ENCODE data around the gene PRKCD. TPM values are rescaled to one million over a fixed set of nuclear protein-coding genes. Genes with fewer than 3 reads are reported as not detected.

PRKCD gene
- total and polyA plus RNA-seq, 2 donors (not counting 1 experiment from before 2014, with no cell fraction given), result 46.7 to 68.8 TPM

GRCh38 chr3:53140847-53141845, 19.9 kb upstream of the PRKCD start:
- no peak overlapping the region for H3K4me2 ChIP-seq (replicated peaks; ENCODE audit: low read depth, low read length, poor library complexity, severe bottlenecking)
- H3K4me3 ChIP-seq (ENCODE audit: control extremely low read depth in 1 of 5, extremely low read depth in 1 of 5, insufficient read depth in 1 of 5, low read depth in 2 of 5, low read length in 4 of 5), result no peak overlapping the region
- DNase-seq, result no peak
- H3K4me1 Mint-ChIP-seq, result no peaks in the 10 kb centered on the region
- no peaks in the 10 kb centered on the region for H3K9me3 ChIP-seq (ENCODE audit: control extremely low read depth in 1 of 3, control insufficient read depth in 2 of 3, insufficient read depth in 1 of 3, low read length in 2 of 3)
- ATAC-seq (ENCODE audit: low read depth), result no peak
- H3K4me3 Mint-ChIP-seq, result no peak overlapping the region
- H3K36me3 ChIP-seq (replicated peaks in 1 of 2; ENCODE audit: control extremely low read depth in 1 of 2, control insufficient read depth in 1 of 2, extremely low read depth in 1 of 2, insufficient read depth in 2 of 2, low read length in 1 of 2), result no peaks in the 10 kb centered on the region
- no peak overlapping the region for H3K9ac ChIP-seq (ENCODE audit: low read length)
- H3K27ac Mint-ChIP-seq, result no peak overlapping the region
- H3K4me1 ChIP-seq (ENCODE audit: control insufficient read depth in 2 of 2, insufficient read depth in 2 of 2, low read length in 2 of 2), result no peaks in the 10 kb centered on the region
- POLR2A ChIA-PET, result interaction anchor here (0.6 kb wide), 1 partner anchor 14 kb away, joined by 5 read pairs; no protein-coding TSS in a partner anchor
- no peak overlapping the region for H2AFZ ChIP-seq (ENCODE audit: insufficient read depth, low read depth, low read length, poor library complexity, severe bottlenecking)
- CTCF ChIA-PET, result interaction anchor here (0.9 to 4.7 kb wide), 3 partner anchors 8 to 55 kb away, joined by 3 to 20 read pairs (median 7); no protein-coding TSS in a partner anchor
- no peak overlapping the region for H3K27ac ChIP-seq (ENCODE audit: low read length in 2 of 2)
- H4K20me1 ChIP-seq (ENCODE audit: control insufficient read depth, insufficient read depth, low read length, poor library complexity, severe bottlenecking), result no peaks in the 10 kb centered on the region
- intact Hi-C loops (cut with micrococcal nuclease), result no loop called here
- no peak for TF ChIP-seq CTCF (IDR thresholded peaks at IDR 0.05)
- no peak for TF ChIP-seq EZH2 (IDR thresholded peaks at IDR 0.05; ENCODE audit: borderline replicate concordance, insufficient read depth, low read depth, low read length, poor library complexity, severe bottlenecking)
- H3K27me3 Mint-ChIP-seq, result no peaks in the 10 kb centered on the region
- no peaks in the 10 kb centered on the region for H3K9me3 Mint-ChIP-seq (ENCODE audit: insufficient read depth)
- WGBS (ENCODE audit: insufficient coverage), result 100% methylated on average over 4 of the region's 6 CpGs
- H3K27me3 ChIP-seq (replicated peaks in 1 of 4; ENCODE audit: control extremely low read depth in 1 of 4, control insufficient read depth in 3 of 4, insufficient read depth in 4 of 4, low read length in 3 of 4), result no peaks in the 10 kb centered on the region
- no peaks in the 10 kb centered on the region for H3K79me2 ChIP-seq (ENCODE audit: control insufficient read depth, insufficient read depth, low read length)

- DNase-seq, result no peak
- Mint-ChIP-seq H3K4me3 (no peak overlapping the region), H3K4me1 (no peaks in the 10 kb centered on the region), H3K9me3 (ENCODE audit: insufficient read depth) (no peaks in the 10 kb centered on the region), H3K27me3 (no peaks in the 10 kb centered on the region), H3K27ac (no peak overlapping the region)
- H2AFZ ChIP-seq (ENCODE audit: insufficient read depth, low read depth, low read length, poor library complexity, severe bottlenecking), result no peak overlapping the region
- POLR2A ChIA-PET, result no interaction called here
- no peak overlapping the region for H3K4me2 ChIP-seq (replicated peaks; ENCODE audit: low read depth, low read length, poor library complexity, severe bottlenecking)
- H4K20me1 ChIP-seq (ENCODE audit: control insufficient read depth, insufficient read depth, low read length, poor library complexity, severe bottlenecking), result no peaks in the 10 kb centered on the region
- WGBS (ENCODE audit: insufficient coverage), result 12% methylated on average over 3 of the region's 3 CpGs
- H3K79me2 ChIP-seq (ENCODE audit: control insufficient read depth, insufficient read depth, low read length), result no peaks in the 10 kb centered on the region
- TF ChIP-seq EZH2 (IDR thresholded peaks at IDR 0.05; ENCODE audit: borderline replicate concordance, insufficient read depth, low read depth, low read length, poor library complexity, severe bottlenecking) (no peak), CTCF (IDR thresholded peaks at IDR 0.05) (no peak)
- H3K36me3 ChIP-seq (replicated peaks in 1 of 2; ENCODE audit: control extremely low read depth in 1 of 2, control insufficient read depth in 1 of 2, extremely low read depth in 1 of 2, insufficient read depth in 2 of 2, low read length in 1 of 2), result no peaks in the 10 kb centered on the region
- H3K9me3 ChIP-seq (ENCODE audit: control extremely low read depth in 1 of 3, control insufficient read depth in 2 of 3, insufficient read depth in 1 of 3, low read length in 2 of 3), result no peaks in the 10 kb centered on the region
- no peak for ATAC-seq (ENCODE audit: low read depth)
- H3K4me3 ChIP-seq (ENCODE audit: control extremely low read depth in 1 of 5, extremely low read depth in 1 of 5, insufficient read depth in 1 of 5, low read depth in 2 of 5, low read length in 4 of 5), result no peak overlapping the region
- no peak overlapping the region for H3K9ac ChIP-seq (ENCODE audit: low read length)
- CTCF ChIA-PET, result interaction anchor here (0.6 to 4.7 kb wide), 2 partner anchors 10 to 50 kb away, joined by 4 to 20 read pairs; no protein-coding TSS in a partner anchor
- no peaks in the 10 kb centered on the region for H3K27me3 ChIP-seq (replicated peaks in 1 of 4; ENCODE audit: control extremely low read depth in 1 of 4, control insufficient read depth in 3 of 4, insufficient read depth in 4 of 4, low read length in 3 of 4)
- H3K27ac ChIP-seq (ENCODE audit: low read length in 2 of 2), result no peak overlapping the region
- intact Hi-C loops (cut with micrococcal nuclease), result no loop called here
- no peaks in the 10 kb centered on the region for H3K4me1 ChIP-seq (ENCODE audit: control insufficient read depth in 2 of 2, insufficient read depth in 2 of 2, low read length in 2 of 2)
These were observed 18.0 kb upstream of the PRKCD start for GRCh38 chr3:53142986-53143385.
